DLD1 (cell line): ENCODE data around the gene SULT4A1.

Source experiments
- in situ Hi-C: cut with HindIII; loops from 2 replicates; pipeline ENCODE4 v1.10.0; 2017; ENCODE audit warnings: low sequenced_read_pairs

The SULT4A1 gene

DNA sequence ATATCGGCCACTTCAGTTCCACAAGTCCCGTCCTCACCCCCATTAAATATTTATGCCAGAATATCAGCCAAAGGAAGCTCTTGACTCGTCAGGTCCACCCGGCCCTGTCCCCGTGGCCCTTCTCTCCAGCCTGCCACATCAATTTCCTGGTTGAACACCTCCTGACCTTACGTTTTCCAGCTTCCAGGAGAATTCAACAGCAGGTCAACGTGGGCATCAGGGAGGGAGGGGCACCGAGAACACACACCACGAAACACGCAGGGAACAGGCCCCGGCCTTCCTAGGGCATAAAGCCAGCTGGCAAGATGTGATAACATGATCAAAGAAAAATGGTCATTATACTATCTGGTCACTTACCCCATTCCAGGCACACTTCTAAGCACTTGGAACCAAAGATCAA, 15.3 kb downstream of the SULT4A1 start:
- in situ Hi-C loops = no loop called here

DNA sequence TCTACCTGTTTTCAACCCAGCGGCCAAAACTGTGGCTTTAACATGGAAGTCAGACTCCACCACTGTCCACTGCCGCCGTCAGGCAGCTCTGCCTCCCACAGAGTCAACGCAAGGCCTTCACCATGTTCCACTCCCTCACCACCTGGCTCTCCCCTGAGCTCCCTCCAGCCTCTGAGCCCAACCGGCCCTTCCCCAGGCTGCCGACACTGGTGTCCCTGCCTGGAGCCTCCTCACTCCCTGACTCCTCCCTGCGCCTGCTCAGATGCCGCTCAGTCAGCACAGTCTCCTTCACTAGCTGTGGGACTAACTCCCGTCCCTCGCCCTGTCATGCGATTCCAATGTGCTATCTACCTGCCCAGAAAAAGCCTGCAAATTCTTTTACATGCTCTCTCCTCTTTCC, 16.3 kb downstream of the SULT4A1 start:
- in situ Hi-C loops = no loop called here

DNA sequence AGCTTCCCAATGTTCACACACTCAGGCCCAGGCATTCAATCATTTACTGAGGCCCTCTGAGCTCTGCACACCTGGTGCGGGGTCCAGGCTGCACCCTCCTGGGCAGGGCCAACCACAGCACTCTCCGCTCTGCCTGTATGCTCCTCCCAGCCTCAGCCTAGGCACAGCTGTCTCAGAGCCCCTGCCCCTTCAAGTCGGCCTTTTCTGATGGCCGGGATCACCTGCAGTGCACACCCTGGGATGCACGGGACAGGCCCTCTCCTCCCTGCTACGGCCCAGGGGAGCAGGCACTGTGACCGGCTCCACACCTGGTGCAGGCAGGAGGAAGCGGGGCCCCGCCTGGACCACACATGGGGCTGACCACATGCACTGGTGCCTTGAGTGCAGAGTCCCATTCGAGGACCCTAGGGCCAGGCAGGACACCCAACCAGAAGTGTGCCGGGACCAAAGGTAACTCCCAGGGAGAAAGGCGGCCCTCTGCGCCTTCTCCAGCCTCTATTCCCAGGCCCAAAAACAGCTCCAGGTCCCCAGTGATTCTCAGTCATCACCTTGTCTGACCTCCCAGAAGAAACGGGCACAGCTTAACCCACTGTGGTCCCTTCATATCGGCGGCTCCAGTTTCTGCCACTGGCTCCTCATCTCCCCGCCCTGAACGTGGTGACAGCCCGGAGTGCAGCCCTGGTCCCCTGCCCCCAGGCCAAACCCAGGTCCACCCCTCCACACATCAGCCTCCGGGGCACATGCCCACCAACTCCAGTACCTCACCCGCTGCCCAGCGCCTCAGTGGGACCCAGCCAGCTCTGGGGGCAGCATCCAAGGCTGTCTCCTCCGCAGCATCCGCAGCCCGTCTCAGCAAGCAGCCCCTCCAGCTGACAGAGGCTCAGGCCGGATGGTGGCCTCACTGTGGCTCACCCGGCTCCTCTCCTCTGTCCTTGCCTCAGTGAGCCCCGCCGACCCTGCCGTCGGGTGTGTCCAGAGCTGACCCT, 17.5 kb downstream of the SULT4A1 start:
- in situ Hi-C loops = no loop called here

DNA sequence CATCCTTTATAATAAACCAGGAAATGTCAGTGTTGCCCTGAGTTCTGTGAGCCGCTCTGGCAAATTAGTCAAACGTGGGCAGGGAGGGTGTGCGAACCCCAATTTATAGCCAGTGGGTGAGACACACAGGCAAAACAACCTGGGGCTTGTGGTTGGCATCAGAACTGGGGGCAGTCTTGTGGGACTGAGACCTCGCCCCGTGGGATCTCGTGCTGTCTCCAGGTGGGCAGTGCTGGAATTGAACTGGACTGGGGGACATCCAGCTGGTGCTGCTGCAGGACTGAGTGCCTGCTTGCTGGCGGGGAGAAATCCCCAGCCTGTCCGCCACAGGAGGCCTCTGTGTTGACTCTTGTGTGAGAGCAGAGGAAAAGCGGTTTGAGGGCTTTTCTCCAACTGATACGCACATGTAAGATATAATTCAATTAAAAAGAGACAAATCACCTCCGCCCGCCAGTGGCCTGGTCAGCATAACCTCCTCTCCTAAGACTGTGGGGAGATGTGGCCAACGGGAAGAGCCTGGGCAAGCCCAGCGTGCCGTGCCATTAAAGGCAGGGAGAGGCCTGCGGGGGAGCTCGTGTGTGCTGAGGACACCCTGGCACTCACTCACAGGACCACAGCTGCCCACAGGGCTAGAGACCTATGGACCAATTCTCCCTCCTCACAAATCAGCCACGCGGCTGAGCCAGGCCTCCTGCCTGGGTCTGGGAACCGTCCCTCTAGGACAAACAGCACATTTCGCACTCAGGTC, 18.4 kb downstream of the SULT4A1 start:
- in situ Hi-C loops = no loop called here

DNA sequence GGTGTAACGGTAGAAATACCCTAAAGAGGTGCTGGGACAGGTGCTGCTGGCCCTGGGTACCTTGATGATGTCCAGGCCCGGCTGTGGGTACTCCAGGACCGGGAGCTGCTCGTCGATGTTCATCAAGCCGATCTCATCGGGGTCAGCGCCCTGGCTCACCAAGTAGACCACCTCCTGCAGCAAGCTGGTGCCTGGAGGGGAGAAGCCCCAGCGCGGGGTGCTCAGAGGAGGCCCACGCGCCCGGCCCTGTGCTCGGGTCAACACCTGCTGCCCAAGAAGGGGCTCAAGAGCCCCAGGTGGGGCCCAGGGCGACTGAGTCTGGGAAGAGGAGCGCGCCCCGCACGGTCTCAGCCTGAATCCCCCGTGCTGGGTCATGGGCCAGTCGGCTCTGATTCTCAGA, 20.6 kb downstream of the SULT4A1 start:
- in situ Hi-C loops = no loop called here

DNA sequence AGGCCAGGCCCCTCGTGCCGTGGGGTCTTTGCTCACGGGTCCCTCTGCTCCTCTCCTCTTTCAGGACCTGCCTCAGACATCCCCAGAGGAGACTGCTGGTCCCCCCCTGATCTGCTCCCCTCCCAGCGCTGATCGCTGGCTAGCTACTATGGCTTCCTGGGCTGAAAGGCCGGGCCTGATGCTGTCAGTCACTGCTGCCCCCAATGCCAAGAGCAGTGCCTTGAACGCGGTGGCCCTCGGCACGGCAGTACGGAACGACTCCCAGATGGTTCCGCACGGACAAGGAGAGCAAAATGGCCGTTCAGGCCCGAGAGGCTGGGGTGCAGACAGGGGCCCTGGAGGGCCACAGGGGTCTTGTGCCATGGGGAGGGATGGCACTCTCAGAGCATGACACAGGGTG, 21.5 kb downstream of the SULT4A1 start:
- in situ Hi-C loops = no loop called here

DNA sequence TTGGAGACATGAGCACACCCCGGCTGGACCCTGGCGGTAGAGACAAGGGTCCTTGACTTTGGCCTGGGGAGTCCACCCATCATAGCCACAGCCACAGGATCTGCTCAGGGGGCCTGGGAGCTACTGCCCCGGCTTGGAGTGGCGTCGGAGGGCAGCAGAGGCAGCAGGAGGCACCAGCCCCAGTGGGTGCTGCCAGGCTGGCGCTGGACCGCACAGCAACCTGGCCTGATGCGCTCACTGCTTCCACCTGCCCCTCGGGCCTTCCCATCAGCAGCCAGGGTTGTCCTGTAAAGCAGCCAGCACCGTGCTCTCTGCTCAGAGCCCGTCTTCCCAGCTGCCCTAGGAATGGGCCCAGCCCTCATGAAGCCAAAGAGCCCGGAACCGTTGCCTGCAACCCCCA, 21.9 kb downstream of the SULT4A1 start:
- in situ Hi-C loops = no loop called here

DNA sequence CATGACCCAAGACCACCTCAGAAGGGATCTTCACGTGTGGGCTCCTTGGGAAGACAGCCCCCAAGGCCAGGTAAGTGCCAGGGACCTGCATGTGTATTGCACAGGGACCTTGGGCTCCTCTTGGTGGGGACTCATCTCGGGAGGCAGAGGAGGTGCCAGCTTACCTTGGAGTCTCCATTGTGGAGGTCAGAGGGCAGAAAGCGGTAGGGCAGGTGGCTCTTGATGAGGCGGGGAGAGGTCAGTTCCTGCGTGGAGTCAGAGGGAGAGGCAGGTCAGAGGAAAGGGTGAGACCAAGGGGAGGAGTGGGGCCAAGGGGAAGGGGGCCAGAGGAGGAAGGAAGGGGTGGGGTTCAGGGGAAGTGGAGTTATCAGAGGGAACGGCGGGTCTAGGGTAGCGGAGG, 22.5 kb downstream of the SULT4A1 start:
- in situ Hi-C loops = no loop called here

DNA sequence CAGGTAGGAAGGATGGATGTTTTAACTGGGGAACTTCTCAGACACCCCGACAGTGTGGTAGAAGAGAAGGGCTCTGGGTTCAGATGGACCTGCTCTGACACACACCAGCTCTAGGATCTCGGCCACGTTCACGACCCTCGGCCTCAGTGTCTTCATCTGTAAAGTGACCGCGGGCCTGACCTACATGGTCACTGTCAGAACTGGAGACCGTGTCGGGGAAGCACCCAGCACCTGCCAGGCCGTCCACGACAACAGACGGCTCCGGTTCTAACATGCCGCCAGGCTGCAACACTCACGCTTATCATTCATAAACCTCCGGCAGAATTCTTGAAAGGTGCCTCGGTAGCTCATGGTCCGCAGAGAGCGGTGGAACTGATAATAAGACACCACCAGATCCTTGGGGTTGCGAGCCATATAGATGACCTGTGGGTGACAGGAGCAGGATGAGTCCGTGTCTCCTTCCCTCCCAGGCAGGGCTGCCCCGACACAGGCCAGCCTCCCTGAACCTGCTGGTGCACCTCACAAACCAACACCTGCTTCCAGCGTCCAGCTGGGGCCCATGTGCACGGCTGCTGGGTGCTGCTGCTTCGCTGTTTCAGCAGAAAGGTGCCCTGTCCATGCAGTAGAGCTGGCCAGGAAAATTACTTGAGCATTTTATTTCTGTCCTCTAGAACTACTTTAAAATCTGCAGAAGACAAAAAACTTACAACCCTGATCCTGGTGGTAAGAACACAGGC, 23.6 kb downstream of the SULT4A1 start:
- in situ Hi-C loops = no loop called here

DNA sequence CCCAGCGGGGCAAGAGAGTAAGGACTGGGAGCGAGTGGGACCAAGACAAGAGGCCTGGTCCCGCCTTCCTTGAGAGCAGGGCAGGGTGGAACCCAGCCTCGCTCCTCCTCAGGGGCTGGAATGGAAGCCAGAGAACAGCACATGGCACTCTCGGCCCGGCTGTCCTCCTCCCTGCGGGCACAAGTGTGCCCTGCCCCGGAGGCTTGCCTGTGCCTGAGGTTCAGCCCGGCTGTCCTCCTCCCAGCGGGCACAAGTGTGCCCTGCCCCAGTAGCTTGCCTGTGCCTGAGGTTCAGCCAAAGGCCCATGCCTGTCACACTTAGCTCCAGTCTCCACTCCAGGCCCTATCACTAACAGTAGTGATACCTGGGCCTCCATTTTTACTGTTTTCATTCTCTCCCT, 24.2 kb downstream of the SULT4A1 start:
- in situ Hi-C loops = no loop called here

DNA sequence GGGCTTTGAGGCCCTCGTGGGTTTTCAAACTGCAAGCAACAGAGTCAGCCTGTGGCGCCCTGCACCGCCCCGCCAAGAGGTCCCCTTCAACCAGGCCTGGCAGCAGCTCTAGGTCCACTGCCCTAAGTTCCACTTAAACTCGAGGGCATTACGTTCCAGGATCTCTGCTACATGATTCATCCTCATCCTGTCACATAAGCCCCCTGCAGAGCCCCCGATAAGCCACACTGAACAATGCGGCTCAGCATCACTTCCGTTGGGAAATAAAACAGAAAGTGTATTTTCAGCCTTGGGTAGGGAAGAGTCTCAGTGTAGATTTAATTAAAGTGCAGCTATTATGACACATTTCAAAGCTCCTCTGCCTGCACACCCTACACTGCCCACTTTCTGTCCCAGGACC, 24.6 kb downstream of the SULT4A1 start:
- in situ Hi-C loops = no loop called here

DNA sequence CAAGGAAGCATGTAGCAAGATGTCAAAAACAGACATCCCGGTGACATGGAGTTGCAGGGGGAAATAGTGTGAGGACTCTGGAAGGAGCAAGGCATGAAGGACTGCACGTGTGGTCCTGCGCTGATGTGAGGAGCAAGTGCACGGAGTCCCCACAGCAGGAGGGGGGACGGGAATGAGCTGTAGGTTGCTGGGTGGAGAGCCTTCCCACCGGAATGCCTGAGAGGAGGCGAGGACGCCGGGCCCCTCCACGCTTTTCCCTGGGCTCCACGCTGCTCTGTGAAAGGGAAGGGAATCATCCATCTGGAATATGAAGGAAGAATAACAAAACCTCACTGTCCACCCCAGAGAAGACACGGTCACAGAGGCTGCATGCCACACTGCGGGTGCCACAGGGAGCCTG, 26.6 kb downstream of the SULT4A1 start:
- in situ Hi-C loops = no loop called here

DNA sequence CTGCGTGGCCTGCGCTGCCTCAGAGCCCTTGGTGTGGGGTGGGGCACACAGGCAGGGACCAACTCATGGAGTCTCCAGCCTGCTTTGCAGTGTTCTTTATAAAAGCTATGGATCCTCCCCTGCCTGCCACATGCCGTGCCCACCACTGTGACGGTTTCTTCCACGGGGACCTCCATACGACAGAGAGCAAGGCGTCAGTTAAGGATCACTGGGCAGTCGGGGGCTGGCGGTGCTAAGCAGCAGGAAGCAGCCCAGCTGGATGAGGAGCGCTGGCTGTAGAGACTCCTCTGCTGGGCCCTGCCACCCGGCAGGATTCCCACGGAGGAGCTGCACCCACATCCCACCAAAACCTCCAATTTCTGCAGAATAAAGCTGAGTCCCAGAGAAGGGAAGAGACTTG, 27.1 kb downstream of the SULT4A1 start:
- in situ Hi-C loops = no loop called here

DNA sequence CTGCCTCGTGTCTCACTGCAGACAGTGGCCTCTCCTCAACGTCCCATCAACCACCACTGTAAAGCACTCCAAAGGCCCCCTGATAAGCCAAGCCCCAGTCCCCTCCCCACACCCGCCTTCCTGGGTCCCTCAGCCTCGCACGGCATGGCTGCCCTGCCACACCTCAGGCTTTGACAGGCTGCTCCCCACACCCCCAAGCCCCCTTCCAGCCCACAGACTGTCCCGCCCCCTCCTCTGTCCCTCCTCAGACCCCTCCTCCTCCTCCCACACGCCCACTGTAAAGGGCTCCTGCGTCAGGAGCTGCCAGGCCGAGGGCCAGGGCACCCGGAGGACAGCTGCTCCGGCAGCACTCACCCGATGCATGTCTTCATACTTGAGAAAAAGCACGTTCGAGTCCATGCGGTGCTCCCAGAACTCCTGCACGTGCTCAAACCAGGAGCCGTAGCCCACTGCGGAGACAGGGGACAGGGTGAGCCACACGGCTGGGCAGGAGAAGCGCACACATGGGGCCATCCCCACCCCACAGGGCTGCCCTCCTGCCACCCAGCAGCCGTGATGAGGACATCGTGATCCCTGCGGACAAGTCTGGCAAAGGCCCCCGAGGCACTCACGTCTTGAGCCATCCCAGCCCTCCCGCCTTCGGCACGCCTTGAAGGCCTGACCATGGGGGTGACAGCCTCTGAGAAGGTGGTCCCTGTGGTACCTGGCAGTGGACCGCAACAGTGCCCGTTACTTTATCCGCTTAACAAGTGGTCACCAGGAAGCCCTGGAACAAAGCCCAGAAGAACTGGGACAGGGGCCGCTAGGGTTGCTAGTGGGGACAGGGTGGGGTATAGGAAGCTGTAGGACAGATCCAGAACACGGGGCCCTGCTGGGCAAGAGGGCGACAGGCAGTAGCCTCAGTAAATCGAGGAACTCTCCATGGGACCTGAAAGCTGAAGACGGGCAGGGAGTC, 28.8 kb downstream of the SULT4A1 start:
- in situ Hi-C loops = no loop called here

DNA sequence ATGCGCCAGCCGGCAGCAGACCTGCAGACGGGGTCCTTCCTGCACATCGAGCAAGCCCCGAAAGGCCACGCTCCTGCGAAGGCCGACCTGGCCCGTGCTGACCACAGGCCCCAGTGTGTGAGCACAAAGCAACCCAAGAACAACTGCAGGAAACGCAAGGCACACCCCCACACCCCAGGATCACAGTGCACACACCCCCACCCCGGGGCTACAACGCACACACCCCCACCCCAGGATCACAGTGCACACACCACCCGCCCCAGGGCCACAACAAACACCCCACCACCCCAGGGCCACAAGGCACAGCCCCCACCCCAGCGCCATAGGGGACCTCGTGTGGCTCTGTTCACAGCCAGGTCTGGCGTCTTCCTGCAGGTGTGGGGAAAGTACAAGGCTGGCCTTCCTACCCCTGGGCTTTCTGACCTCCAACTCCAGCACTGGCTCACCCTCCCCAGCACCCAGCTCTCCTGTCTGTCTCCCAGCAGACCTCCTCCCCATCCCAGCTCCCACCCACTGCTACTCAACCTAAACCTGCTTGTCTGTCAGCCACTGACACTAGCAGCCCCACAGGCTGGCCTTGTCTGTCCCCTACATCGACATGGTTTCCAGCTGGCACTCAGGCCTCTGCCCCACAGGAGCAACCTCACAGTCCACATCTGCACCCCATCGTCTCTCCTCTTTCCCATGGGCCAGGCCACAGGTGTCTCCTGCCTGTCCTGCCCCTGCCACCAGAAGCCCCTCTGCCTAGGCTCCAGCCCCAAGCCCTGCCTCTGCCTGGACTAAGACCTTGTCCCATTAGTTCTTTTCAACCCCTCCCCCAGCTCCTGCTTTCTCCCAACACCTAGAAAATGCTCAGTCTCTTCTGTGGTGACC, 29.7 kb downstream of the SULT4A1 start:
- in situ Hi-C loops = no loop called here

DNA sequence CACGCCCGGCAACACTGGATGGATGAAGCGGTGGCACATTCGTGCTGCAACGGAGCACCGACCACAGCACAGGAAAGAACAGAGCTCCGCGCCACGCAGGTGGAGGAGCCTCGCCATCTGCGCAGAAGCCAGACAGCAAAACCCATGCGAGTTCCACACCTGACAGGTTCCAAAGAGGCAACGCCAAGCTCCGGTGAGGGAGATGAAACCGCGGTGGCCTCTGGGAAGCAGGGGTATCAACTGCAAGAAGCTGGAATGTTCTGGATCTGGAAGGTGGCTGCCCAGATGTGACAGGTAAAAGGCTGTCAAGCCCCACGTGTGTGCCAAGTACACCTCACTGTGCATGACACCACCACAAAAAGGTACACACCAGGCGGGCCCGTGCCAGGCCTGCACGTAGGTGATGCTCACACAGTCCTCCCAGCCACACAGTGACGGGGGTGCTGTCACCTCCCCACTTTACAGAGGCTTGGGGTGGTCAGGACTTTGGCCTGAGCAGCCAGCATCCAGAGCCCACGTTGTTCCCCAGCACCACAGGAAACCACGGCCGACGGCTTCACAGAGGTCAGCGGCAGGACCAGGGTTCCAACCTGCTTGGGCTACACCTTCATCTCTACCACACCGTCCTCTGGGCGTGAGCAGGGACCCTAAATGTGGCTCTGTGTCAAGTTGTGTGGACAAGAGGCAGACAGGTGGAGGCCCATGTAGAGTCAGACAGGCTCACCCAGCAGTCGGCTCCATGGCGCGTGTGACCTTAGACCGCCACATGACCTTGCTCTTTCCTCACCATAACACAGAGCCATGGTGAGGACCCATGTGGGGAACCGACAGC, 30.5 kb downstream of the SULT4A1 start:
- in situ Hi-C loops = no loop called here

DNA sequence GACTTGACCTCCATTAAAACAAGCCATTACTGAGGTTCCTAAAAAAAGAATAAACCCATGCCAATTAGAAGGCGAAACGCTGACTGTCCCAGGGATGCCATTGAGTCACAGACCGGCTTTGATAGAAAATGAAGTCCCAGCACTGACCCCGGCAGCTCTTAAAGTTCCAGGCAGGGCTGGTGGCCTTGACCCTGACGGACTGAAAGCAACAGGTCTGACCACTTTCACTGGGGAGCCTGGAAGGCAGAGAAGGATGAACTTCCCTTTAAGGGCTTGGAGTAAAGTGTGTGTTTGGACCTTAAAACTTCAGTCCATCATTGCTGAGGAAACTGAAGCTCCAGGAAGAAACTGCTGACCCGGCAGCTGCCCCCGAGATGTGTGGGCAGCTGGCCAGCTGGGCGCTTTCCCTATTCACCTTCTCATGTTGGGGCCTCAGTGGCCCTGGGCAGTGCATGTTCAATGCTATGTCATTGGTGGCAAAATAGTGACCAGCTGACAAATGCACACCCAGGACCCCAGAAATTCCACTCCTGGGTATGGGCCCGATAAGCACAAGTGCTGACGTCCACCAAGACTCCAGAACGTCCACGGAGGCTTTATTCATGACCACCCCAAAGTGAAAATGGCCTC, 31.3 kb downstream of the SULT4A1 start:
- in situ Hi-C loops = no loop called here
